ENCODE results near the gene TARM1.
"Not testable (repeated sequence)": the region's sequence is repeated elsewhere in the genome, so short reads cannot be mapped to it uniquely, and the experiment has no call there.

TARM1 gene

DNA sequence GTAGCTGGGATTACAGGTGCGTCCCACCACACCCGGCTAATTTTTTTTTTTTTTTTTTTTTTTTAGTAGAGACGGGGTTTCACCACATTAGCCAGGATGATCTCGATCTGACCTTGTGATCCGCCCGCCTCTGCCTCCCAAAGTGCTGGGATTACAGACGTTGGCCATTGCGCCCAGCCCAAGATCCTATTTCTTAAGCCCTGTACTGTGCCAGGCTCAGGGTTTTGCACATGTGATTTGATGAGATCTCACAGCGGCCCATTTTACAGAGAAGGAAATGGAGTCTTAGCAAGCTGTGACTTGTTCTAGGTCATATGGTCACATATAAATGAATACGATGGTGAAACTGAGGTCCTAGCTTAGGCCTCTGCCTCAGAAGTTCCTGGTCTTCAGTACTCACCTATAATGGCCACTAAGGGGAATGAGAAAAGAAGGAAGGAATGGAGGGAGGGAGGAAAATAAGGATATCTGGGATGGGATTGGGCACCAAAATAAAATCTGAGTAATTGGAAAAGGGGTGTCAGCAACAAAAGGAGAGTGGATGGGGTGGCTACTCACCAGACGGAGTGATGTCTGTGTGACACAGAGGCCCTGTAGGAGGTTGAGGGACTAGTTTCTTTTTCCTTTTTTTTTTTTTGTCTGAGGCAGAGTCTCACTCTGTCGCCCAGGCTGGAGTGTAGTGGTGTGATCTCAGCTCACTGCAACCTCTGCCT, 18.2 kb upstream of the TARM1 start:
- DNase-seq: no peak

DNA sequence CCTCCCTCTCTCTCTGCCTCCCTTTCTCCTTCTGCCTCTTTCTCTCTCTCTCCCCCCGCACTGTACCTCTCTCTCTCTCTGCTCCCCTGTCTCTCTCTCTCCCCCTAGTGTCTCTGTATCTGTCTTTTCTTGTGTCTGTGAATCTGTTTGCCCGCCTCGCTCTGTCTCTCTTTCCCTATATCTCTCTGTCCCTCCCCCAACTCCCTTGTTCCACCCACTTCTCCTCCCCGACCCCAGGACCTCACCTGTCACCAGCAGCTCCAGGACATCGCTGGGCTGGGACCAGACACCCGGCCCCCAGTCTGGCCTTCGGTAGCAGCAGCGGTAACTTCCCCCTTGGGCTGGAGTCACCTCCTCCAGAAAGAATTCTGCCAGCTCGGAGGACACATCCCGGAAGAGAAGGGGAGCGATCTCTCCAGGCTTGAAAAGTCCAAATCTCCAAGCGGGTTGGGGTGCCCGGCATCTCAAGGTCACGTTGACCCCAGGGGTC, 15.5 kb upstream of the TARM1 start:
- DNase-seq: peak; percentile 70

DNA sequence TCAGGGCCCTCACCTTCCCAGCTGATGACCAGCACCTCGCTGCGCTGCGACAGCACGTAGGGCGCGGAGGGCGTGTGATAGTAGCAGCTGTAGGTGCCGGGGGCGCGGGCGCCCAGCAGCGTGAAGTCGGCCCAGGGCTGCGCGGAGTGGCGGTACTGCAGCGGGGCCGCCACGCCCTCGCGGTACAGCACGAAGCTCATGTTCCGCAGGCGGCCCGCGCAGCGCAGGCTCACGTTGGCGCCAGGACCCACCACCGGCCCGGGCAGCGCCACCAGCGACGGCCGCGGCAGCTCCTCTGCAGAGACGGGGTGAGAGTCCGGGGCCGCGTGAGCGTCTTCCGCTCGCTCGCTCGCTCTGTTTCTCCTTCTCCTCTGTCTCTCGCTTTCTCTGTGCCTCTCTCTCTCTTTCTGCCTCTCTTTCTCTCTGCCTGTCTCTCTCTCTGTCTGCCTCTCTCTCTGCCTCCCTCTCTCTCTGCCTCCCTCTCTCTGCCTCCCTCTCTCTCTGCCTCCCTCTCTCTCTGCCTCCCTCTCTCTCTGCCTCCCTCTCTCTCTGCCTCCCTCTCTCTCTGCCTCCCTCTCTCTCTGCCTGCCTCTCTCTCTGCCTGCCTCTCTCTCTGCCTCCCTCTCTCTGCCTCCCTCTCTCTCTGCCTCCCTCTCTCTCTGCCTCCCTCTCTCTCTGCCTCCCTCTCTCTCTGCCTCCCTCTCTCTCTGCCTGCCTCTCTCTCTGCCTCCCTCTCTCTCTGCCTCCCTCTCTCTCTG, 14.9 kb upstream of the TARM1 start:
- DNase-seq: peak; percentile 80

DNA sequence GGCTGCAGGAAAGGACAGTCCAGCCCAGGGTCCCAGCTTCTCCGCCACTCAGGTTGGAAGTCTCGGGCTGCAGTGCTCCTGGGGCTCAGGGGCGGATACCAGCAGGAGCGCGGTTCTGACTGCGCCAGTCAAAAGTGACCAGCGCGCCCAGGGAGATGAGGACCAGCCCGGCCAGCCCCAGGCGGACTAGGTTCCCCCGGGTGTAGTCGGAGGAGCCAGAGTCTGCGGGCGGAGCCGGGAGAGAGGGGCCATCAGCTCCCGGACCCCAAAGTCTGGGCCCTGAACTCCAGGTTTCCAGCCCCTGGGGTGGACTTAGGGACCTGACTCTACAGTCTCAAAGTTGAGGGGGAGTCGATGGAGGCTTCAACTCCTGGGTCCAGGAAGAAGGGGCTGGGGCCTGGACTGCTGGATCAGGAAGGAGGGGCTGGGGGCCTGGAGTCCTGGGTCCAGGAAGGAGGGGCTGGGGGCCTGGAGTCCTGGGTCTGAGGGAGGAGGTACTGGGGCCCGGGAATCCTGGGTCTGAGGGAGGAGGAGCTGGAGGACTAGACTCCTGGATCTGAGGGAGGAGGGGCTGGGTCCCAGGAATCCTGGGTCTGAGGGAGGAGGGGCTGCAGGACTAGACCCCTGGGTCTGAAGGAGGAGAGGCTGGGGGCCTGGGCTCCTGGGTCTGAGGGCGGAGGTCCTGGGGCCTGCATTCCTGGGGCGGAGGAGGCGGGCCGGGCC, 14.1 kb upstream of the TARM1 start:
- DNase-seq: no peak

DNA sequence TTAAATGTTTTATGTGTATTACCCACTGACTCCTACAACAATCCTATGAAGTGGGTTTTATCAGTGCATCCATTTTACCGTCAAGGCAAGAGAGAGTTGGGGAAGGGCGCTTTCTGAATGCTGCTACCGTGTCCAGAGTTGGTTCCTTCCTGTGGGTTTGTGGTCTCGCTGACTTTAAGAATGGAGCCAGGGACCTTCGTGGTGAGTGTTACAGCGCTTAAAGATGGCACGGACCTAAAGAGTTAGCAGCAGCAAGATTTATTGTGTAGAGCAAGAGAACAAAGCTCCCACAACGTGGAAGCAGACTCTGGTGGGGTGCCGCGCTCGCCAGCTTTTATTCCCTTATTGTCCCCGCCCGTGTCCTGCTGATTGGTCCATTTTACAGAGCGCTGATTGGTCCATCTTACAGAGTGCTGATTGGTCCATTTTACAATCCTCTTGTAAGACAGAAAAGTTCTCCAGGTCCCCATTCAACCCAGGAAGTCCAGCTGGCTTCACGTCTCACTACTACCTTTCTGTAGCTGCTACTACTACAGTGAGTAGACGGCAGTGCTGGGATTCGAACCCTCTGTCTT, 13.3 kb upstream of the TARM1 start:
- no peak for DNase-seq

DNA sequence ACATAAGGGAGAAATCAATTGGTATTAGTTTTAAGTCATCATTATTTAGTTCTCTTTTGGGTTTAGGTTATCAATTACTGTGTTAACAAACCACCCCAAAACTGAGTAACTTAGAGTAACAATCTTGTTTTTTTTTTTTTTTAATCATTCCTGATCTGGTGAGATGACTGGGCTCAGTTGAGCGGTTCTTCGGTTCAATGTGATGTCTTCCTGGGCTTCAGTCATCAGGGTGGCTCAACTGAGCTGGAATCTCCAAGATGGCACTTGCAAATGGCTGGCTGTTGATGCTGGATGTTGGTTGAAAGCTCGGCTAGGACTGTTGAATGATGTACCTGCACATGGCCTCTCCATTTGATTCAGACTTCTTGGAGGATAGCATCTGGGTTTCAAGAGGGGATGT, 3.2 kb upstream of the TARM1 start:
- DNase-seq: no peak

DNA sequence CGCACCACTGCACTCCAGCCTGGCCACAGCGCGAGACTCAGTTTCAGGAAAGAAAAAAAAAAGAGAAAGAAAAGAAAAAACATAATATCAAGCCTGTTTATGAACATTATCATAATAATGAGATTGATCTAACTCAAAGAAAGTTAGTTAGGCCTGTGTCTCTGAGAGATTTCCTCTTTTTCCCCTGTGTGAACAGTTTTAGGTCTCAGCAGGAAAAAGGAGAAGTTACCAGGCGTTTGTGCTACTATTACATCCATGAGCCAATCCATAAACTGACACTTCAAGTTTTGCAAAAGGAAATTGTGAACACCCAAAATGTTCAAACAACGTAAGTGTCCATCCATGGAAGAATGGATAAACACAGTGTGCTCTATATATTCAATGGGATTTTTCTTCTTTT, 3.8 kb downstream of the TARM1 start:
- DNase-seq: no peak

DNA sequence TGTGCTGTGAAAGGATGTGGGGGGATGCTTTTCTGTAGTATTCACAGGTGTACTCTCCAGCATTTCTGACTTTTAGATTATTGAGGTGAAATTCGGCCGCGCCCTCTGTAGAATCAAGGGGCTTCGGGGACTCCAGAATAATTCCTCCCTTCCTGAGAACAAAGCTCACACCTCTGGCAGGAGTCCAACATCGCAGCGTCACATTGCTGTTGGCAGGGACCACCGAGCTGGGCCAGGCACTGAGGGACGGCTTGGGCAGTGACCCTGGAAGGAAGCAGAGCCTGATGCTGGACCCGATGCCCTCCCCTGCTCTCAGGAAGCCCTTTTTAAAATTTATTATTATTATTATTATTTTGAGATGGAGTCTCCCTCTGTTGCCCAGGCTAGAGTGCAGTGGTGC, 6.3 kb downstream of the TARM1 start:
- DNase-seq: no peak

DNA sequence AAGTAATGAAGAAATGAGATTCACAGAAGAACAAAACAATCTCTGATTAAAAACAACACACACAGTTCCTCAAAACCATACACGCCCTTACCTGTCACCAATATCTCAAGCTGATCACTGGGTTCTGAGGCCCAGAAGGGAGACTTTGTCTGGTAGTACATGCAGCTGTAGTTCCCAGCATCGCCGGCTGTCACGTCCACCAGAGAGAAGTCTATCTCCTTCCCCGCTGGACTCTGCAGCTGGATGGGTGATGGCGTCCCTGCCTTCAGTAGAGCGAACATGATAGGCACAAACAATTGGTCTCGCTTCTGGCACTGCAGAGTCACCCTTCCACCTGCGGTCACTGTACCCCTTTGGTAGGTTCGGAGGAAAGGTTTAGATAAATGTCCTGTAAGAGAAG, 7.3 kb downstream of the TARM1 start:
- DNase-seq: no peak

DNA sequence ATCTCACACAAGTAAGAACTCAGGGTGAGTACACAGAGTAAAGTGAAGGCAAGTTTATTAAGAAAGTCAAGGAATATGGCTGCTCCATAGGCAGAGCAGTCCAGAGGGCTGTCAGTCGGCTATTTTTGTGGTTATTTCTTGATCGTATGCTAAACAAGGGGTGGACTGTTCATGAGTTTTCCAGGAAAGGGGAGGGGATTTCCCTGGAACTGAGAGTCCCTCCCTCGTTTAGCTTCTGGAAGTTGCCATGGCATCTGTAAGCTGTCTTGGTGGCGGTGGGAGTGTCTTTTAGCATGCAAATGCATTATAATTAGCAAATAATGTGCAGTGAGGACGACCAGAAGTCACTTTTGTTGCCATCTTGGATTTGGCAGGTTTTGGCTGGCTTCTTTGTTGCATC, 11.7 kb downstream of the TARM1 start:
- DNase-seq: no peak

DNA sequence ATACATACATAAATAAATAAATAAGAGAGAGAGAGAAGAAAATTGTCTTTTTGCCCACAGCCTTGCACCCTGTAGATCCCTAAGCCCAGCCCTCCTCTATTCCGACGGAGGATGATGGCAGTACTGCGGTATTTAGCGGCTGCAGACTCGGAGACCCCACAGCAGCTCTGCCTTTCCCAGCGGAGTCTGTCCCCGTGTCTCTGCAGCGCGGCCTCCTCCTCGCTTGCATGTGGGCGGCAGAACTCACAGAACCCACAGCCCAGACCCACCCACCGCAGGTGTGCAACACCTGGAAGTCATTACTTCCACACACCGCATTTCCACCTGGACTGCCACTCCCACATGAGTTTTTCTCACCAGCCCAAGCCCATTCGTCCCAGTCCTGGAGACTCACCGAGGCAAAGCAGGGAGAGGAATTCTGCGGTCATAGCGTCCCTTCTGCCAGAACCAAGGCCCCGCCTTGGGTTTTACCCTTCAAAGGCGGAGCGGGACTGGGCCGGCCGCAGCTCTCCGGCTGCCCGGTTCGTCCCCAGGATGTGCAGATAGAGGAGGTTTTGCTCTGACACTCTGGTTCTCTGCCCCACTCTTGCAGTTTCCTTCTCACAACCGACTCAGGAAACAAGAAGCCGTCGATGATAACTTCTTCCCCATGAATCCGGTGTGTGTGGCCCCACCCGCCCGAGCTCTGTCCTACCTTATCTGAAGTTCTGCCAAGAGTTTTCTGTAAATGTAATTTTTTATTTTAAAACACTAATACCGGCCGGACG, 17.6 kb downstream of the TARM1 start, which contains the start of gene VSTM1:
TSS of gene VSTM1 (minus strand) at position 548 of the 767 bp plus-strand sequence. CDS start at position 428, 120 bp downstream.
- no peak for DNase-seq

DNA sequence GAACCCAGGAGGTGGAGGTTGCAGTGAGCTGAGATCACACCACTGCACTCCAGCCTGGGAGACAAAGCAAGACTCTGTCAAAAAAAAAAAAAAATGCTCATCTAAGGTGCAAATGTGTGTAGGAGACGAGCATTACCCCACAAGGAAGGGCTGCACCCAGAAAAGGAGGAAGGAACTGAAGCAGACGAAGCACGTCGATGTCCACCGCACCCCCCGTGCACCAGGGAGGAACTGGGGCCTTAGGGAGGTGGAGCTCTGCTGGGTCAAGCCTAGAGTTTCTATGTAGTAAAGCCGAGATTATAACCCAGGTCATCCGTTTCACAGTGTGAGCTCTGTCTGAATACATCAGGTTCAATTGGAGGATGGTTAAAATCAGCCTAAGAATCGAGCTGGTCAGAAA, 18.5 kb downstream of the TARM1 start:
- no peak for DNase-seq

DNA sequence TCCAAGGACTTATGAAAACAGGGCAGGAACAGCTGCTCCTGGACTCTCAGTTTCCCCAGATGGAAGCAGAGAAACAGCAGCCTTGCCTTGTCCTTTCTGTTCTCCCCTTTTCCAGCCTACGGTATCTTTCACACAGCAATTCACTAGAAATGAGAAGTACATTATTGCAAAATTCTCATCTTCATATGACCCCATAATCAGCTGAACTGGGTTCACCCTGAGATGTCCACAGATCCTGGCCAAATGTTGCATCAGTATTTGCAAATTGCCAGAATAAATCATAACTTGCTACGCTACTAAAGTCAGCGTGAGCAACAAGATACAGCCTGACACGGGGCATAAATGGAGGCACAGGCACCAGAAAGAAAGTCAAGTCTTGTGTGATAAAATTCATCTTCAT, 33.5 kb downstream of the TARM1 start:
- no peak for DNase-seq

DNA sequence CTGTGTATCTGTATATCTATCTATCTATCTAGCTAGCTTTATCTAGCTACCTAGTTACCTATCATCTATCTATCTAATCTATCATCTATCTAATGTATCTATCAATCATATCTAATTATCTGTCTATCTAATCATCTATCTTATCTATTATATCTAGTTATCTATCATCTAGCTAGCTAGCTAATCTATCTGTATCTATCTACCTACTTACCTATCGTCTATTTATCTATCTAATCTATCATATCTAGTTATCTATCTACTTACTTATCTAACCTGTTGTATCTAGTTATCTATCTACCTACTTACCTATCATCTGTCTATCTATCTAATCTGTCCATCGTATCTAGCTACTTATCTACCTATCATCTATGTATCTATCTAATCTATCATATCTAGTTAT, 35.4 kb downstream of the TARM1 start:
- no peak for DNase-seq

DNA sequence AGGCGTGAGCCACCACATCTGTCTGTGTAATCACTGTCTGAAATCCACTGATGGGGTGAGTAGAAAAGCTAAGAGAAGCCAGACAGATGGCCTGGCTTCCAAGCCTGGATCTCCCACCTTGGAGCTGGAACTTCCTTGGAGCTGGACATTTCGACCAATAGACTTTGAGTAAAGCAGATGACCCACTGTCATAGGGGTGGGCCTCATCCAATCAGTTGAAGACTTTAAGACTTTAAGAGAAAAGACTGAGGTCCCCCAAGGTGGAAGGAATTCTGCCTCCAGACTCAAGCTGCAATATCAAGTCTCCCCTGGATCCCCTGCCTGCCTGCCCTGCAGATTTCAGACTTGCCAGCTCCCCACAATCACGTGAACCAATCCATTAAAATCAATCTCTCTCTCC, 38.2 kb downstream of the TARM1 start:
- no peak for DNase-seq

DNA sequence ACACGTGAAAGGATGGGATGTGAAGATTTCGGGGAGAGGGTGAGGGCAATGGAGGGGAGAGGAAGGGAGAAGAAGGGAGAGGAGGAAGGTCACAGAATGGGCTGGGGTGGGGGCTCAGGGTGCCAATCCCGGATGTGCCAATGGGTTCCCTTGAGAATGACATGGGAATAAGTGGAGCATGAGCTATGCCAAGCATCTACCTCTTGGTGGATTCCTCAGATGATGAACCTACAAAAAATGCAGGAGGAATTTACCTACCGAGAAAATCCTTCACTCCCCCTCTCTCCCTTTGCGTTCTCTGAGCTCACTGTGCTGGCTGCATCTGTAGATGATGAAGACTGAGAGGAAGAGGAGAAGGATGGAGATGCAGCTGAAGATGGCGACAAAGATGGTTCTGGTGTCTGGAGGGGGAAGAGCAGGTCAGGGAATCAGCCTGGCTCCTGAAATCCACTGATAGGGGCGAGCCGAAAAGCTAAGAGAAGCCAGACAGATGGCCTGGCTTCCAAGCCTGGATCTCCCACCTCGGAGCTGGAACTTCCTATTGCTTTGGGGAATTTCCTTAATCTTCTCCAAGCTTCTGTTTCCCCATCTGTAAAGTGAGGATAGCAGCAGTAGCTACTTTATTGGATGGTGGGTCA, 39.1 kb downstream of the TARM1 start:
- no peak for DNase-seq

DNA sequence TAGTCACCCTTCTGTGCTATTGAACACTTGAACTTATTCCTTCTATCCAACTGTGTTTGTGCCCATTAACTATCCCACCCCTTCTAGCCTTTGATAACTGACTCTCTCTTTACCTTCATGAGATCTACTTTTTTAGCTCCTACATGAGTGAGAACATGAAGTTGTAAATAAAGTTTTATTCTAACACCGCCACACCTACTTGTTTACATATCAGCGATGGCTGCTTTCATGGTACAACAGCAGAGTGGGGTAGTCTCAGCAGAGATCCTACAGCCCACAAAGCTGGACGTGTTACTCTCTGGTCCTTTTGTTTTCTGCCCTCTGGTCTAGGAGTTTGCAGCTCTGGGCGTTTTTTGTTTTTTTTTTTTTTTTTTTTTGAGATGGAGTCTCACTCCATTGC, 41.2 kb downstream of the TARM1 start:
- DNase-seq: no peak

DNA sequence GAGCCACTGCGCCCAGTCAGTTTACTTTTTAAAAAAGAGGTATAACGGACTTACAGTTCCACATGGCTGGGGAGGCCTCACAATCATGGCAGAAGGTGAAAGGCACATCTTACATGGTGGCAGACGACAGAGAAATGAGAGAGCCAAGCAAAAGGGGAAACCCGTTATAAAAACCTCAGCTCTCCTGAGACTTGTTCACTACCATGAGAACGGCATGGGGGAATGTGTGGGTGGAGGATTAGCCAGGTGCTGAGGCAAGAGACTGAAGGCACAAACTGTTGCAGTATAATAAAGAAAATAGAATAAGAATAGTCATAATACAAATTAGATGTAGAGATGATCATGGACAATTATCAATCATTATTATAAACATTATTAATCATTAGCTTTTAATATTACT, 44.6 kb downstream of the TARM1 start:
- not testable (repeated sequence) for DNase-seq

DNA sequence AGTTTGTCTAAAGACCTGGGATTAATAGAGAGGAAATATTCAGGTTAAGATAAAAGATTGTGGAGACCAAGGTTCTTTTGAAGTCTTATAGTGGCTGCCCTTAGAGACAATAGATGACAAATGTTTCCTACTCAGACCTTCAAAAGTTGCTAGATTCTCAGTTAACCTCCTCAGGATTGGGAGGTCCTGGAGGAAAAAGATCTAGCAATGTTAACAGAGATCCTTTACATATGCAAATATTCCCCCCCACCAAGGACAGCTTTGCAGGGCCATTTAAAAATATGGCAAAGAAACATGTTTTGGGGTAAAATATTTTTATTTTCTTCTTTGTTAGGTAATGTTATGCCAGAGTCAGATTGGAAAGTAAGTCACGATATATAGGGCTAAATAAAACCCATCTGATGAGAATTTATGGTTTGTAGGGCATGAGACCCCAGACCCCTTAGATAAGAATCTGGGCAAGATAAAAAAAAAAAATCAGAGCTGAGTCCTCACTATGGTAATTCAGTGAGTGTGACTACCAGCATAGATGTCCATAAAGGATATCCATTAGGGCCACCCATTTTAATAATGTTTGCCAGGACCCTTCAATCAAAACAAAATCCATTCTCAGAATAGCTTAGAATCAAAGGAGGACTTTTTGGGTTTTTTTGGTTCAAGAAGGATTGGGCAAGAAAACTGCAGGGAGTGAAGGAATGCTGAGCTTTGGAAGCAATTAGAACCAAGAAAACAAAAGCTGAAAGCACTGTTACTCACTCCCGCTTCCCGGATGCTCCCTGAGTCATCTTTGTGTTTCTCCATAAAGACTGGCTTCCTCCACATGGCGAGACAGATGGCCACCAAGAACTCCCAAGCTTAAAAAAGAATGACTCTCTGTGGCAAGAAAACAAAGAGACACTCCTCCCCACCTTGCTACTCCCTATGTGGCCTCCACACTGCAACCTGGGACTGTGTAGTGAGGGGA, 45.7 kb downstream of the TARM1 start:
- DNase-seq: no peak

DNA sequence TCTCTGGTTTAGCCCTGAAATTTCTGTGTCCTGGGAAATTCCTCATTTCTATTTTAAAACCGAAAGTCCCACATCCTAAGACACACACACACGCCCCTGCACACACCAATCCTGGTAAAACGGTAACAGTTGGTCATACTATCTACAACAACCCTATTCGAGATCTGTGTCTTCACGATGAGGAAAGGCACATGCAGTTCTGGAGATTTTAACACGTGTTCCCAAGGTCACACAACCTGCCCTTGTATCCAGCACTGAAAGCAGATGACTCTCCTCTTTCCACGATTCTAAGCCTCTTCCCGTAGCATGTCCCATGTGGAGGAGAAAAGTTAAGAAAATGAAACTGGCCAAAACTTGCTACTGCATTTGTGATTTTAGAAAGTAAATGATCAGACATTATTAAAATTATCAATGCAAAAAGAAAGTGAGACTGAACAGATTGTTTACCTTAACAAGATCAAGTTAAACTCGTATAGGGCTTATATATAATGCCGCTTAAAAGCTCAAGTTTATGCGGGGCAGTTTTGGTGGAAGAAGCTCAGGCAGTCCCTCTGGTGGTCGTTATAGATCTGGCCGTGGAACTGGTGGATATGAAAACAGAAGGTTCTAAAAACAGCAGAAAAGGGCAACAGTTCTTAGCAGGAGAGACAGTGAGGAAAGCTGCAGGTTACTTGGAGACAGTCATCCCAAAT, 50.1 kb downstream of the TARM1 start:
- no peak for DNase-seq
